GM19328 (cell line): ENCODE data around the gene HPCA.
"Not testable (repeated sequence)": the region's sequence is repeated elsewhere in the genome, so short reads cannot be mapped to it uniquely, and the experiment has no call there.

Experiments
- ATAC-seq: cut with Tn5 transposase; IDR thresholded peaks from one replicate; pipeline ENCODE4 v1.9.1; 2021; ENCODE audit warnings: mild to moderate bottlenecking, moderate library complexity; ENCODE audit not compliant: unreplicated experiment

HPCA gene

DNA sequence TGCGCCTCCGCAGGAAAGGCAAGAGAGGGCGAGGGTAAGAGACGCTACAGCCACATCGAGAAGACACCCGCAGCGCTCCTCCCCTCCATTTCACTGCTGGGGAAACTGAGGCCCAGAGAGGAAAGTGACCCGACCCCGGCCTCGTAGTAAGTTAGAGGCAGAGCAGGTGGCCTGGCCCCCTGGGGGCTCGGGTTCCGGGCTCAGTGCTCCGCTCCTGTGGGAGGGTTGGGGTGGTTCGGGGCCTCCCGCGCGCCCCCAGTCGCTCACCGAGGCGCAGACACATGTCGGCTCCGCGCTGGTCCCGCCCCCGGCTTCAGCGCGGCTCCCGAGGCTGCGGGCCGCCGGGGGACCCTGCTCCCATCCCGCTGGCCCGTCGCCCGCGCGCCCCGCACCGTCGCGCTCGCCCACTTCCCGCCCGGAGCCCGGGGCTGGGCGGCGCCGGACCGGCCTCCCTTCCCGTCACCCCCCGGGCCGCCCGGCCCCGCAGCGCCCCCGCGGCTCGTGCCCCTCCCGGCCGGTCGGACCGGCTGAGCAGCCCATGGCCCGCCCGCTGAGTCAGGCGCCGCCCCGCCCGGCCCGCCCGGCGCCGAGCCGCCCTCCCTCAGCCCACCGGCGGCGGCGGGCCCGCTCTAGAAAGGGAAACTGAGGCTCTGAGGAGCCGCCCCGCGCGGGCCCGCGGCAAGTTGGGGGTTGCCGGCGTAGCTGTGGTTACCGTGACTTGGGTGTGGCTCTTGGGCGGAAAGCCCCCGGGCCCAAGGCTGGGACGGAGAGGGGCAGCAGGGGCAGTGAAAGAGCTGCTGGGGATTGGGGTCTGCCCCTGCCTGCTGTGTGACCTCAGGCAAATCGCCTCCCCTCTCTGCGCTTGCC is 14.9 kb downstream of the HPCA start, which contains the start of gene TMEM54:
TSS of gene TMEM54 (minus strand) at position 434 of the 867 bp plus-strand sequence. CDS start at position 283, 151 bp downstream.
- no peak for ATAC-seq

DNA sequence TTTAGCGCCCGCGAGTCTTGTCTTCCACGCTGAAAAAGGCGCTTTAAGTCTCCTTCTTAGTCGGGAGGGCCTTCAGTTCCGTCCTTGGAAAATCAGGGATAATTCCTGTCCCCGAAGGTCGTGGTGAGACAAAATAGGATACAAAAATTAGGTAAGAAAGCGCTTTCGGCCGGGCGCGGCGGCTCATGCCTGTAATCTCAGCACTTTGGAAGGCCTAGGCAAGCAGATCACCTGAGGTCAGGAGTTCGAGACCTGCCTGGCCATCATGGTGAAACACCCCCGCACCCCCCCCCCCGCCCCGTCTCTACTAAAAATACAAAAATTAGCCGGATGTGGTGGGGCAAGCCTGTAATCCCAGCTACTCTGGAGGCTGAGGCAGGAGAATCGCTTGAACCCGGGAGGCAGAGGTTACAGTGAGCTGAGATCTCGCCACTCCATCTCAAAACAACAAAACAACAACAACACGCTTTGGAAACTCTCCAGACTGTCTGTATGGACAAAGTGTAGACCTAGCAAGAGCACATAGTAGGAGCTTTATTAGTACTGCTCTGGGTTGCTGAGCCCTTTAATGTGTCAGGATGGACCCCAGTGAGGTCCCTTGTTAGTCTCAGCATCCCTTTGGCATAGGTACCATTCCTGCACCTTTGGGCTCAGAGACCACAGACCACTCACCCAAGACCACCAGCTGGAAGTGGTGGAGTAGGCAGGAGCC is 15.7 kb downstream of the HPCA start:
- ATAC-seq, result no peak

DNA sequence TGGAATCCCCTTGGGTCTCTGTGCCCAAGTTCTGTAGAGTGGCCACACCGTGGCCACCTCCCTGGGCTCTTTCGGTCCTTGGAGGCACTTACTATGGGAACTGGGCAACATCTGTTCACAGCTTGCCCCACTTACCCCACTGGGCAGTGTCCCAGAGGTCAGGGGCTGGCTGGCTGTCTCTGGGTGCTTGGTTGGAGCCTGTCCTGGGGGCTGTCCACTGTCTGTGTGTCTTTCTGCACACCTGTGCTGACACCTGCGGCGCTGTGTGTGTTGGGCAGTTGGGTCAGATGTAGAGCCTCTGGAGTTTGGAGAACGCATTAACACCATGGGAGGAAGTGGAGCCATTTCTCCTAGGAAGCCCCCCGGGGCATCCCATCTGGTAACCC is 16.2 kb downstream of the HPCA start:
- no peak for ATAC-seq

DNA sequence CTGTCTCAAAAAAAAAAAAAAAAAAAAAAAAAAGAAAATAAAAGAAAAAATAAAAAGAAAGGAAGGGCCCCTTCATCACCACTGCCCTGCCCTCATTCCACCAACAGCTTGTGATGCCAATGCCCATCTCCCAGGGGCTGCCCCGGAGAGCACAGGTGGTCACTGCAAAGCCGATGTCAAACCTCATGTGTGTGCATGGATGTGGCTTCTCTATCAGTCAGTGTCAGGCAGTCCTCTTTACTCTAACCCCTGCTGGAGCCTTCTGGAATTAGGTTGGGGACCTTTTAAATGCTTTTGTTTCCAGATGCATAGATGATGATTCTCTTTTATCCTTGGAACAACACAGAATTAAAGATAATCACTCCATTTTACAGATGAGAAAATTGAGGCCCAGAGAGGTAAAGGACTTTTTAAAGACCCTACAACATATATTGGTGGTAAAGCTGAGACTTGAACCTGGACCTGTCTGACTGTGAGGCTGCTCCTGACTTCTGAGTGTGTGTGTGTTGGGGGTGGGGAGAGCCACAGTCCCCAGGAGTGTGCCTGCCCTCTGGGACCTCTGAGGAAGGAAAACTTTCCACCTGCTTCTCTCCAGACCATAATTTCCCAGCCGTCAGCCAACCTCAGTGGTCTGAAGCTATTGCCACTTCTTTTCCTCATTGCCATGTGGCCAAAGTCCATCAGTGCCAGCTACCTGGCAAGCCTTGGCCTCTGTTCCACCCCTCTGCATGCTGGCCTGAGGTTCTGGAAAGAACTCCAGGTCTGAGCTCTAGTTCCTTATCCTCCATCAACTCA is 17.9 kb downstream of the HPCA start:
- no peak for ATAC-seq

DNA sequence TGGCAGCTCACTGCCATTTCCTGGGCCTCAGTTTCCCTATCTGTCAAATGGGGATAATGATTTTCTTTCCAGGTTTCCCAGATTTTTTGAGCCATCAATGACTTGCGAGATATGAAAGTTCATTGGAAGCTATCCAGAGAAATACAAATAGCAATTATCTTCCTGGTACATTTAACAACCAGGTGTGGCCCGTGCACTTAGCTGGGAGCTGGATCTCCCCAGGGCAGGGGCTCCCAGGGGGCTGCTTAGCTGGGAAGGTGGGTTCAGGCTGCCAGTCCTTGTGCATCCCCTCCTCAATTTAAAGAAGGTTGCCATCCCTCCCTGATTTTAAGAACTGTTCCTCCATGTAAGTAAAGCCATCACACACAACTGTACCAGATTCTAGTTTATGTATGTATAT is 18.5 kb downstream of the HPCA start:
- ATAC-seq, result no peak

DNA sequence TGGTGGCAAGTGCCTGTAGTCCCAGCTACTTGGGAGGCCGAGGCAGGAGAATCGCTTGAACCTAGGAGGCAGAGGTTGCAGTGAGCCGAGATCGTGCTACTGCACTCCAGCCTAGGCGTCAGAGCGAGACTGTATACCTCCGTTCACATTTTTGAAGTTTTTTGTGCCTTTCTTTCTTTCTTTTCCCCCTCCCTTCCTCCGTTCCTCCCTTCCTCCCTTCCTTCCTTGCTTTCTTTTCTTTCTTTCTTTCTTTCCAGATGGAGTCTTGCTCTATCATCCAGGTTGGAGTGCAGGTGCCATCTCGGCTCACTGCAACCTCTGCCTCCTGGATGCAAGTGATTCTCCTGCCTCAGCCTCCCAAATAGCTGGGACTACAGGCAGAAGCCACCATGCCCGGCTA is 19.3 kb downstream of the HPCA start:
- ATAC-seq, result not testable (repeated sequence)

DNA sequence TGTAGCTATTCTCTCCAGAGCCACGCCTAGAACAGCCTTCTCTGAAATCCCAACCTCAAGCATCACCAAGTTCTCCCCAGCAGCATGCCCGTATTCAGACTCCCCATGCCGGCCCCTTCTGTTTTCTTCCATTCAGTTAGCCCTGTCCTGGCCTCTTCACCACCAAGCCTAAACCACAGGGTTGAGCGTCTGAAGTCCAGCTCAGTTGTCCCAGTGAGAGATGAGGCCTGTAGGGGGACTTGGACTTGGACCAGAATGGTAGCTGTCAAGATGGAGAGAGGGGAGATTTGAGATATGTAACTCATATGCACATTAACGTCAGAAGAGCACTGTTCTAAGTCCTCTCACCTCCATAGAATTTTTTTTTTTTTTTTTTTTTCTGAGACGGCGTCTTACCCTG is 20.4 kb downstream of the HPCA start:
- no peak for ATAC-seq

DNA sequence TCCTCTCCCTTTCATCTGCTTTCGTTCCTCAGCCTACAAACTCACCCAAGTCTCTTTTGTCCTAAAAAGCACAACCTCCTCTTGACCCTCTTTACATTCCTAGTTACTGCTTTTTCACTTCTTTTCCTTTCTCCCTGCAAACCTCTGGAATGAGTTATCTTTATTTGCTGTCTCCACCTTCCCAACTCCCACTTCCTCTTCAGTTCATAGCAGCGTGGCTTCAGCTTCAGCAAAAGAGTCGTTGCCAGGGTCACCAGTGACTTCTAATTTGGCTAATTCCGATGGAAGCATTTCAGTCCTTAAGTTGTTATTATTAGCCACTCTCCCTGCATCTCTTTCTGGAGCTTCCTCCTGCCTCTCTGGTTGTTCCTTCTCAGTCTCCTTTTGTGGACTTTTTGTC is 21.1 kb downstream of the HPCA start:
- ATAC-seq, result no peak

DNA sequence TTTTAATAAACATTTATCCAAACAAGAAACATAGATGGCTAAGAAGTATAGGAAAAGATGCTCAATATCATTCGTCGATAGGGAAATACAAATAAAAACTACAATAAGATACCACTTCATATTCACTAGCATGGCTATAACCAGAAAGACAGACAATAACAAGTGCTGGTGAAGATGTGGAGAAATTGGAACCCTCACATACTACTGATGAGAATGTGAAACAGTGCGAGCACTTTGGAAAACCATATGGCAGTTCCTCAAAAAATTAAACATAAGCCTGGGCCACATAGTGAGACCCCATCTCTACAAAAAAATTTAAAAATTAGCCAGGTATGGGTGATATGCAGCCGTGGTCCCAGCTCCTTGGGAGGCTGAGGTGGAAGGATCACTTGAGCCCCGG is 24.0 kb downstream of the HPCA start:
- no peak for ATAC-seq

DNA sequence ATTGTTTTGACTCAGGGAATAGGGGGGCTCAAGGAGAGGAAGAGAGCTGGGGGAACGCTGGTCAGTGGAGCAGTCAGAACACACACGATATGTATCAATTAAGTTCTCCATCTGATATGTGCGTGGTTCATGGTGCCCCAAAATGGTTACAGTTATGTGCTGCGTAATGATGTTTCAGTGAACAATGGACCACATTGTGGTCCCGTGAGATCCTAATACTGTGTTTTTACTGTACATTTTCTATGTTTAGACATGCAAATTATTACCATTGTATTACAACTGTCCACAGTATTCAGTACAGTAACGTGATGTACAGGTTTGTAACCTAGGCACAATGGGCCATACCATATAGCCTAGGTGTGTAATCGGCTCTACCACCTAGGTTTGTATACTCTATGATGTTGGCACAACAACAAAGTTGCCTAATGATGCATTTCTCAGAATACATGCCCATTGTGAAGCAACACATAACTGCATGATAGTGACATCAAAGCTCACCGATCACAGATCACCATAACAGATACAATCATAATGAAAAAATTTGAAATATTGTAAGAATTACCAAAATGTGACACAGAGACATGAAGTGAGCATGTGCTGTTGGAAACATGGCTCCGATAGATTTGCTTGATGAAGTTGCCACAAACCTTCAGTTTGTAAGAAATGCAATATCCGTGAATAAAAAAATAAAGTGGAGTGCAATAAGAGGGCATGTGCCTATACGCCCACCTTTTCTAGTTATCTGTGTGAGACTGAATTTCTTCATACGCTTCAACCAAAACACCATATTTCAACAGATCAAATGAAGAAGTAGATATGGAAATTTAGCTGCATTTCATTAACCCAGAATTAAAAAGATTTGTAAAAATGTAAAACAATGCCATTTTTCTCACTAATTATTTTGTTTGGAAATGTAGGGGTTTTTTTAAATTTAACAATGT is 29.7 kb downstream of the HPCA start:
- no peak for ATAC-seq

DNA sequence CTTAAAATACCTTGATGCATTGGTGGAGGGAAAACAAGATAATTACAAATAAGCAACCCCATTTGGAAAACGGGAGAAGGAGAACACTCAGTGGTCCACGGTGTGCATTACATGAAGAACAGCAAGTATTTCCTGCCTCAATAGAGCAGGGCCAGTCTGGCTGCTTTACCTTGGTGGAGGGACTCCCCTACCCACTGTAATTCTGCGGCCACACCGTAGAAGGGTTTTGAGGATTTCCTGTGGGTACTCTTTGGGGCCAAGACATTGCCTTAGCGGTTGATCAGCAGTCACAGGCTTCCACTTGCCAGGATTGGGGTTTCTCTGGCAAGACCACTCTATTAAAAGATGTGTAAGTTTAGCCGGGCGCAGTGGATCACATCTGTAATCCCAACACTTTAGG is 31.2 kb downstream of the HPCA start:
- ATAC-seq, result no peak

DNA sequence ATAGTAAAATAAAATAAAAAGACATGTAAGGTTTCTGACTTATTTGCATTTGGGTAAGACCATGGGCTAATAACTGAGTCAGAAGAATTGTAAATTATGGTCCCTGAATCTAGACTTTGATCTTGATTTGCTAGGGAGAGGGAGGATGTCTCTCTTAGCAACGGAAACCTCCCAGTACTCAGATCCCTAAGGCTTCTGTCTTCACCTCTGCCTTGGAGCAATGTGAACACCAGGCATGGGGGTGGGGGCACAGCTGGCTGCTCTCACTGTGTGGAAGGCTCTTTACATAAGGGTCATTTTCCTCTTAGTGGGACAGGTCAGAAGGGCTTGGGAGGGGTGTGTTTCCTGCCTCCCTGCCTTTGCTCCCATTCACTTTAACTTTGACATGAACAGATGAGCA is 31.9 kb downstream of the HPCA start:
- ATAC-seq, result no peak

DNA sequence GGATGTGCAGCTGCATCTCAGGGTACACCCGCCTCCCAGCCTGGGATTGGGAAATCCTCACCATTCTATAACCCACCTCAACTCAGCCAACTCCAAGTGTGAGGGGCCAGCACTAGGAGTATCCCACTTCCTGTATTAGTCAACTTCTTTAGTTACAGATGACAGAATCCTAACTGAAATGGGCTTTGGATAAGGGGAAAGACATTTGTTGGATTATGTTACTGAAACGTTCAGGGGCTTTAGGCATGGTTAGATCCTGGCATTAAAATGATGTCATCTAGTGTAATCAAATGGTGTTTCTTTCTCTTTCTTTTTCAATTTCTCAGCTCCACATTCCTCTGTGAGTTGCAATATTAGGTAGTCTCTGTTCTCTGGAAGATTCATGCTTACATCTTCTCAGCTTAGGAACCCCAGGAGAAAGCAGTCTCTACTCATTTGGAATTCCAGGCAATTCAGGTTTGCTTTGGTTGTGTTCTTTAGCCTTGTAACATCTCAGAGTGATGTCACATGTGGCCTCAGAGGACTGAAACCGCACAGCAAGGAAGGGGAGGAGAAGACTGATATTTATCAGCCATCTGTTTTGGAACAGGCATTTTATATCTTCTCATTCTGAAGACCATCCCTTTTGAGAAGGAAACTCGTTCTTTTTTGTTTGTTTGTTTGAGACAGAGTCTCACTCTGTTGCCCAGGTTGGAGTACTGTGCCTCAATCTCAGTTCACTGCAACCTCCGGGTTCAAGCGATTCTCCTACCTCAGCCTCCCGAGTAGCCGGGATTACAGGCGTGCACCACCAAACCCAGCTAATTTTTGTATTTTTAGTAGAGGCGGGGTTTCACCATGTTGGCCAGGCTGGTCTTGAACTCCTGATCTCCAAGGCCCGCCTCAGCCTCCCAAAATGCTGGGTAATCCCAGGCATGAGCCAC is 33.8 kb downstream of the HPCA start:
- ATAC-seq, result no peak

DNA sequence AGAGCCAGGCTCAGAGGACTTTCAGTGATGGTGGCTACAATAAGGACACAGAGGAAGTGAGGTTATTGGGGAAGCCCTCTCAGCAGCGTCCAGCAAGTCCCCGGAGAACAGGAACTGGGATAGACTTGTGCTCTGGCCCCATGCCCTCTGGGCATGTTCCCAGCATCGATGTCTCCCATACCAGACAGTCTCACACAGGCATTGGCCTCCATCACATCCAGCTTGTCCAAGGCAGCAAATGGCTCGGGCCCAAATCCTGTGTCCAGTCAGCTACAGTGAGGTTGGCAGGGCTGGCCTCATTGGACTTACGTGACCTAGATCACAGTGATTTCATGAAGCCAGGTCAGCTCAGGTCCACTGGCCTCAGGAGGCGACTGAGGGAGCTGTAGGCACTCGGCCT is 34.5 kb downstream of the HPCA start:
- no peak for ATAC-seq

DNA sequence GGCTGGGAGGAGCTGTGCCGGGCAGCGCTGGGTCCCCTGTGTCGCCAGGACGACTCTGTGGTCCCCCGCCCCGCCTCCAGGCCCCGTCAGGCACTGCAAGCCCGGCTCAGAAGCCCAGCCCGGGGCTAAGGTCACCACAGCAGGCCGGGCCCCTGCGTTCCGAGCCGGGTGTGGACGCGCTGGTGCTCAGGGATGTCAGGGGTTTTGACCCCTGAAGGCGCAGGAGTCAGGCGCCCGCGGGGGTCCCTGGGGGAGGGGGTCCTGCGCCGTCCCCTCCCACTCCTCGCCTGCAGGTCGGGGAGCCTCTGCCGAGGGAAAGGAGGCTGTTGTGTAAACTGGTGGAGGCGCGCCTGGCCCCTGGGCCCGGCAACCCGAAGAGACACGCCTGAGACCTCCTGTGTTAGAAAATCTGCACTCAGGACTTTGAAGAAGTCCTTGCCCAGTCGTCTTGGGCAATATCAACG is 38.6 kb downstream of the HPCA start:
- ATAC-seq, result no peak

DNA sequence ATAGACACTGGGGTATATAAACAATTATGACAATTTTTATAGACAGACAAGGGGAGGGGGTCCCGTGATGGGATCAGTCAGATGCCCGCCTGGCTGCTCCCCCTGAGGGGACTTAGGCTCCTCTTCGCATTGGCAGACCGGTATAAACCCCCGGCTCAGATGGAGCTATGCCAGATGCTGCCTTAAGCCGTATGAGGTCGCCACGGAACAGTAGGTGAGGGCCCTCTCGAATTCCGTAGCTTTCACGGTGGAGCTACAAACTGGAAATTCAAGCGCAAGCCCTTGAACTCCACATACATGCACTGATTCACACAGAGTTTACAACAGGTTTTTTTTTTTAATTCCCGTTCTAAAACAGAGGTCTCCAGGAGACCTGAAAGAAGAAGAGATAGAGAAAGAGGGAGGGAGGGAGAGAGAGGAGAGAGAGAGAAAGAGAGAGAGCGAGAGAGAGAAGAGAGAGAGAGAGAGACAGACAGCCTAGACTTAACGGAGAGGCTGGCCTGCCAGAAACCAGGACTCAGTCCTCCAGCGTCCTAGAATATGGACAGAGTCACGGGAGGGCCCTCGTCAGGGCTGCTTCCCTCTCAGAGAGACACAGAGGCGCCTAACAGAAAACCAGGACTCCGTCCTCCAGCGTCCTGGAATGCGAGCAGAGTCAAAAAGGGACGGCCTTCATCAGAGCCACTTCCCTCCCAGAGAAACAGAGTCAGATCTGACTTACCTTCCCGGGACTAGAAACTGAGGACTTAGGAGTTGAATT is 39.3 kb downstream of the HPCA start:
- no peak for ATAC-seq

DNA sequence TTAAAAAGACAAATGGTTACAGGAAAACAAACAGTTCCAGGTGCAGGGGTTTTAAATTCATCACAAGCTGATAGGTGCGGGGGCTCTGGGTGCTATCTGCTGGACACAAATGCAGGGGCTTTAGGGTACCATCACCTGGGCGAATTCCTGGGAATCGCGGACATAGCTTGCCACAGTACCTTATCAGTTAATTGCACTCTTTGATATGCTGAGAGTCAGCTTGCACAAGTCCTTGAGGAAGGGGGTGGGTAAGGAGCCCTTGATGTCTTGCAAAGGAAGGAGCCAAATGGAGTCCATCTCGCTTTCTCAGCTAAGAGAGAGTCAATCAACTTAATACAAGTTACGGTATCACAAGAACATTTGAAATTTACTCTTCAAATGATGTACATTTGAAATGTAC is 40.3 kb downstream of the HPCA start:
- no peak for ATAC-seq

DNA sequence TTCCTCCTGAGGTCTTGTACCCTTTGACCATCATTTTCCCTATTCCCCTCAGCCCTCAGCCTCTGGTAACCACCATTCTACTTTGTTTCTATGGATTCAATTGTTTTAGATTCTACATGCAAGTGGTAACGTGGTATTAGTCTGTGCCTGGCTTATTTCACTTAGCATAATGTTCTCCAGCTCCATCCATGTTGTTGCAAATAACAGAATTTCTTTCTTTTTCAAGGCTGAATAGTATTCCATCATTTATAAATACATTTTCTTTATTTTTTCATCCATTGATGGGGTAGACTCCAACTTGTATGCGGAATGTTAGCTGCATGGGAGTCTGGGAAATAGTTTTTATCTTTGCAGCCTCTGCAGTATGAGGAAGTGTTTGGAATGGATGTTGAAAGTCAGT is 41.1 kb downstream of the HPCA start:
- no peak for ATAC-seq

DNA sequence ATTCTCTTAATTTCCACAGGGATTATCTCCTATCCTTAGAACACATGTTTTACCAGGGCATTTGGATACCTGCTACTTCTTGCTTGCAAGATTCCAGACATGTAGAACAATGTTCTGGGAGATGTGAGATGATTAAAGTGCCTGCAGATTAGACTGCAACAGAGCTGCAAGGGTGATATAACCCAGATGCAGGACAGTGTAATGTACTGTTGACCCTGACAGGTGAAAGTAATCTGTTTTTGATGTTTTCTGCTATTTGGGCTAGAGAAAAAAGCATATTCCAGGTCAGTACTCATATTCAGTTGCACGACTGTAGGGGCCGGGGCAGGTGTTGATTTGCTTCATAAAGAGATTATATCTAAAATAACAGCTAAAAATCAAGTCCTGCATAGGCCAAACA is 42.0 kb downstream of the HPCA start:
- ATAC-seq, result no peak
